ENCODE measurements around the gene EIF2B5. TPM values are rescaled to one million over a fixed set of nuclear protein-coding genes. Genes with fewer than 3 reads are reported as not detected.

The EIF2B5 gene
- total and polyA plus RNA-seq, 9 of the 15 experiments (the other 6 are each of a cell fraction or from before 2014, with no cell fraction given), result 19.1 to 92.4 (median 74.0) TPM

DNA sequence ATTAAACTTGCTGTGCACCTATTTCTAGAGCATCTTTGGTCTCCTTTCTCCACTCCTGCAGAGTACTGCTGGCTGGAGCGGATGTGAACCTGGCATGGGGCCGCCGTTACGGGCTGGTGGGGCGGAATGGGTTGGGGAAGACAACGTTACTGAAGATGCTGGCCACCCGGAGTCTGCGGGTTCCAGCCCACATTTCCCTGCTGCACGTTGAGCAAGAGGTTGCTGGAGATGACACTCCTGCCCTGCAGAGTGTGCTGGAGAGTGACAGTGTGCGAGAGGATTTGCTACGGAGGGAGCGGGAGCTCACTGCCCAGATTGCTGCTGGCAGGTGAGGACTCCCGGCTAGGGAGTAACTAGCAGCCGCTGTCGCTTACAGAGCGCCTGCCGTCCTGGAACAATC lies 52.9 kb downstream of the EIF2B5 start:
- H3K9me1 ChIP-seq (ENCODE audit: control insufficient read depth, insufficient read depth, low read length), result peaks cover 4% of the 10 kb centered on the region
- H2AFZ ChIP-seq (ENCODE audit: low read depth, low read length), result no peak overlapping the region
- peaks cover 31% of the 10 kb centered on the region for H3K79me2 ChIP-seq (ENCODE audit: control insufficient read depth, insufficient read depth, low read length)
- peak overlapping the region in 1 of 2 experiments; percentile 48; a peak in 2 of 4 replicates for H3K9ac ChIP-seq (ENCODE audit: insufficient read depth in 1 of 2, low read depth in 2 of 2, low read length in 2 of 2)
- intact Hi-C loops (cut with micrococcal nuclease), result no loop called here
- peaks cover 17 to 32% of the 10 kb centered on the region in 2 experiments for H3K4me1 ChIP-seq (replicated peaks in 1 of 2; ENCODE audit: control insufficient read depth in 2 of 2, insufficient read depth in 2 of 2, low read length in 2 of 2)
- no peak overlapping the region for H3K4me2 ChIP-seq (ENCODE audit: insufficient read depth, low read length)
- no TSS peak for BruUV-seq (replicated peaks)
- no peaks in the 10 kb centered on the region for H4K20me1 ChIP-seq (replicated peaks; ENCODE audit: control insufficient read depth, insufficient read depth, low read length)
- ChIA-PET POLR2A (interaction anchor here (0.5 to 1.1 kb wide), 5 partner anchors 8 to 239 kb away, joined by 3 read pairs; partner anchors contain the start of gene DVL3), CTCF (ENCODE audit: low intra/inter-chr PET ratio) (no interaction called here)
- in situ Hi-C loops (cut with MboI), result no loop called here
- no peak overlapping the region for H3K4me3 ChIP-seq
- DNase-seq (ENCODE audit: extremely low read depth in 1 of 4, low spot score in 3 of 4) (no peak), ATAC-seq (no peak), FAIRE-seq (no peak)
- no peaks in the 10 kb centered on the region for H3K9me3 ChIP-seq (replicated peaks; ENCODE audit: control insufficient read depth, insufficient read depth, low read depth, low read length)
- TF ChIP-seq RBM25 (IDR thresholded peaks at IDR 0.05; ENCODE audit: low read depth, low read length, severe bottlenecking) (no peak), IRF2 (CRISPR knock-in tag; IDR thresholded peaks at IDR 0.05) (no peak), RBFOX2 (IDR thresholded peaks at IDR 0.05; ENCODE audit: low read depth, low read length) (peak; percentile 53), BCL6 (CRISPR knock-in tag; IDR thresholded peaks at IDR 0.05) (no peak)
- TF ChIP-seq, protein P1, sequence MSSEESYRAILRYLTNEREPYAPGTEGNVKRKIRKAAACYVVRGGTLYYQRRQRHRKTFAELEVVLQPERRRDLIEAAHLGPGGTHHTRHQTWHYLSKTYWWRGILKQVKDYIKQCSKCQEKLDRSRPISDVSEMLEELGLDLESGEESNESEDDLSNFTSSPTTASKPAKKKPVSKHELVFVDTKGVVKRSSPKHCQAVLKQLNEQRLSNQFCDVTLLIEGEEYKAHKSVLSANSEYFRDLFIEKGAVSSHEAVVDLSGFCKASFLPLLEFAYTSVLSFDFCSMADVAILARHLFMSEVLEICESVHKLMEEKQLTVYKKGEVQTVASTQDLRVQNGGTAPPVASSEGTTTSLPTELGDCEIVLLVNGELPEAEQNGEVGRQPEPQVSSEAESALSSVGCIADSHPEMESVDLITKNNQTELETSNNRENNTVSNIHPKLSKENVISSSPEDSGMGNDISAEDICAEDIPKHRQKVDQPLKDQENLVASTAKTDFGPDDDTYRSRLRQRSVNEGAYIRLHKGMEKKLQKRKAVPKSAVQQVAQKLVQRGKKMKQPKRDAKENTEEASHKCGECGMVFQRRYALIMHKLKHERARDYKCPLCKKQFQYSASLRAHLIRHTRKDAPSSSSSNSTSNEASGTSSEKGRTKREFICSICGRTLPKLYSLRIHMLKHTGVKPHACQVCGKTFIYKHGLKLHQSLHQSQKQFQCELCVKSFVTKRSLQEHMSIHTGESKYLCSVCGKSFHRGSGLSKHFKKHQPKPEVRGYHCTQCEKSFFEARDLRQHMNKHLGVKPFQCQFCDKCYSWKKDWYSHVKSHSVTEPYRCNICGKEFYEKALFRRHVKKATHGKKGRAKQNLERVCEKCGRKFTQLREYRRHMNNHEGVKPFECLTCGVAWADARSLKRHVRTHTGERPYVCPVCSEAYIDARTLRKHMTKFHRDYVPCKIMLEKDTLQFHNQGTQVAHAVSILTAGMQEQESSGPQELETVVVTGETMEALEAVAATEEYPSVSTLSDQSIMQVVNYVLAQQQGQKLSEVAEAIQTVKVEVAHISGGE (CRISPR knock-in tag; IDR thresholded peaks at IDR 0.05), result no peak
- TF ChIP-seq, protein P2, sequence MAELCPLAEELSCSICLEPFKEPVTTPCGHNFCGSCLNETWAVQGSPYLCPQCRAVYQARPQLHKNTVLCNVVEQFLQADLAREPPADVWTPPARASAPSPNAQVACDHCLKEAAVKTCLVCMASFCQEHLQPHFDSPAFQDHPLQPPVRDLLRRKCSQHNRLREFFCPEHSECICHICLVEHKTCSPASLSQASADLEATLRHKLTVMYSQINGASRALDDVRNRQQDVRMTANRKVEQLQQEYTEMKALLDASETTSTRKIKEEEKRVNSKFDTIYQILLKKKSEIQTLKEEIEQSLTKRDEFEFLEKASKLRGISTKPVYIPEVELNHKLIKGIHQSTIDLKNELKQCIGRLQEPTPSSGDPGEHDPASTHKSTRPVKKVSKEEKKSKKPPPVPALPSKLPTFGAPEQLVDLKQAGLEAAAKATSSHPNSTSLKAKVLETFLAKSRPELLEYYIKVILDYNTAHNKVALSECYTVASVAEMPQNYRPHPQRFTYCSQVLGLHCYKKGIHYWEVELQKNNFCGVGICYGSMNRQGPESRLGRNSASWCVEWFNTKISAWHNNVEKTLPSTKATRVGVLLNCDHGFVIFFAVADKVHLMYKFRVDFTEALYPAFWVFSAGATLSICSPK (IDR thresholded peaks at IDR 0.05; ENCODE audit: borderline replicate concordance), result no peak
- TF ChIP-seq, protein P3, sequence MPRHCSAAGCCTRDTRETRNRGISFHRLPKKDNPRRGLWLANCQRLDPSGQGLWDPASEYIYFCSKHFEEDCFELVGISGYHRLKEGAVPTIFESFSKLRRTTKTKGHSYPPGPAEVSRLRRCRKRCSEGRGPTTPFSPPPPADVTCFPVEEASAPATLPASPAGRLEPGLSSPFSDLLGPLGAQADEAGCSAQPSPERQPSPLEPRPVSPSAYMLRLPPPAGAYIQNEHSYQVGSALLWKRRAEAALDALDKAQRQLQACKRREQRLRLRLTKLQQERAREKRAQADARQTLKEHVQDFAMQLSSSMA (CRISPR knock-in tag; IDR thresholded peaks at IDR 0.05), result no peak
- no peak overlapping the region for H3K27ac ChIP-seq (ENCODE audit: extremely low read depth, low read depth, low read length)
- H3K36me3 ChIP-seq (ENCODE audit: control insufficient read depth, insufficient read depth, low read length), result peaks cover 83% of the 10 kb centered on the region
- no peaks in the 10 kb centered on the region for H3K27me3 ChIP-seq (ENCODE audit: control insufficient read depth in 2 of 2, insufficient read depth in 2 of 2, low read length in 2 of 2)
- 93% methylated on average over 17 of the region's 17 CpGs for WGBS (ENCODE audit: insufficient coverage, low coverage, missing lambda C conversion rate)
